Liver (tissue), 10 donors: ENCODE results near the gene ACTL7B. TPM values are rescaled to one million over a fixed set of nuclear protein-coding genes. Genes with fewer than 3 reads are reported as not detected.

Experiments used
- DNase-seq: peaks from one replicate; pipeline ENCODE4 v3.0.0-alpha.2; 2017; ENCODE audit warnings: low spot score
- H3K27ac ChIP-seq, 2 donors: one replicate each; pipeline ENCODE4 v1.7.0; 2013; ENCODE audit warnings: inconsistent platforms in 2 of 2, low read length in 2 of 2, control low read depth in 1 of 2, low read depth in 1 of 2, mild to moderate bottlenecking in 1 of 2
- H3K27me3 ChIP-seq, 4 donors: one replicate each; pipeline versions ENCODE4 v1.6.1 to v1.7.0; 2013; ENCODE audit warnings: low read length in 3 of 4, inconsistent platforms in 1 of 4, mild to moderate bottlenecking in 1 of 4, moderate library complexity in 1 of 4; ENCODE audit not compliant: control insufficient read depth in 4 of 4, insufficient read depth in 4 of 4
- H3K36me3 ChIP-seq, 4 donors: one replicate each; pipeline versions ENCODE4 v1.6.1 to v1.7.0; 2013; ENCODE audit warnings: low read length in 3 of 4, mild to moderate bottlenecking in 3 of 4, low read depth in 1 of 4, moderate library complexity in 1 of 4; ENCODE audit not compliant: control insufficient read depth in 4 of 4, insufficient read depth in 3 of 4
- H3K4me1 ChIP-seq, 4 donors: one replicate each; pipeline versions ENCODE4 v1.6.1 to v1.7.0; 2013; ENCODE audit warnings: low read length in 3 of 4, mild to moderate bottlenecking in 3 of 4, moderate library complexity in 1 of 4; ENCODE audit not compliant: control insufficient read depth in 4 of 4, insufficient read depth in 4 of 4
- H3K4me3 ChIP-seq, 3 donors: one replicate each; pipeline versions ENCODE4 v1.6.1 to v1.7.0; 2013; ENCODE audit warnings: low read length in 3 of 3, control low read depth in 1 of 3, low read depth in 1 of 3, mild to moderate bottlenecking in 1 of 3
- H3K9ac ChIP-seq, 2 donors: one replicate each; pipeline ENCODE4 v1.7.0; 2013; ENCODE audit warnings: low read length in 2 of 2, mild to moderate bottlenecking in 2 of 2, moderate library complexity in 2 of 2, control low read depth in 1 of 2, low read depth in 1 of 2
- H3K9me3 ChIP-seq, 4 donors: one replicate each; pipeline versions ENCODE4 v1.6.1 to v1.7.0; 2013; ENCODE audit warnings: low read length in 3 of 4; ENCODE audit not compliant: control insufficient read depth in 4 of 4
- FOXA1 ChIP-seq: IDR thresholded peaks from 2 replicates; pipeline ENCODE4 v1.6.1; 2016; ENCODE audit warnings: antibody characterized with exemption
- WGBS: extraction: QIAGEN DNeasy Blood & Tissue Kit; methylation state at CpG from one replicate; pipeline ENCODE4 v1.1.7; 2013; 5-methylcytosine and 5-hydroxymethylcytosine counted together
- polyA plus RNA-seq, 2 donors: library from polyadenylated mRNA; stranded (reverse) in 1 of 2; unstranded in 1 of 2; fragments of 200-250 nt in 1 of 2; fragments of >200 nt in 1 of 2; fragmentation: Nextera tagmentation in 1 of 2; extraction: Ambion mirVana in 1 of 2; gene quantifications; one replicate each; pipeline versions ENCODE4 v1.2.1 to v1.2.3, GENCODE V29; 2013 to 2015
- small RNA-seq: library from RNA; depleted of rRNA; stranded (forward); fragments of <200 nt; gene quantifications from one replicate; pipeline ENCODE3, GENCODE V24; 2014
- total RNA-seq, 2 donors: library from RNA; depleted of rRNA; stranded (reverse); fragments of >200 nt; gene quantifications; one replicate each; pipeline ENCODE4 v1.2.3, GENCODE V29; 2014
- donor health status: healthy.
- donor health status: healthy.
- donor health status: healthy.
- donor health status: healthy.
- donor health status: healthy.

The ACTL7B gene
- total and polyA plus RNA-seq, 4 donors, result 0.09 TPM; not detected in 3

GRCh38 chr9:108809269-108809668 lies 46.5 kb downstream of the ACTL7B start:
- 74% methylated on average over 3 of the region's 3 CpGs for WGBS
- no peak for TF ChIP-seq FOXA1
- peaks cover 0 to 3% (median under 1%) of the 10 kb centered on the region in 4 donors for H3K27me3 ChIP-seq
- no peak overlapping the region for H3K4me3 ChIP-seq
- no peak overlapping the region for H3K27ac ChIP-seq
- no peak overlapping the region for H3K9ac ChIP-seq
- no peaks in the 10 kb centered on the region for H3K36me3 ChIP-seq
- no peak for DNase-seq
- no peaks in the 10 kb centered on the region for H3K9me3 ChIP-seq
- H3K4me1 ChIP-seq, result no peaks in the 10 kb centered on the region

Small RNA genes lying within 50 kb of the gene (small RNA-seq; reads per million reads assigned to genes)
- not detected for gene AL359692.1

Other genes with a start within 250 kb of the ACTL7B start
- gene ACTL7A, start 6.3 kb upstream of the ACTL7B start, total RNA-seq, result not detected
- gene ACTL7A, start 6.3 kb upstream of the ACTL7B start, polyA plus RNA-seq, result under 1 TPM in 1 of 2 donors, not detected in 1; 0.10 TPM
- 10 to 100 TPM; 22.3 to 27.7 TPM for gene ELP1, start 78.1 kb upstream of the ACTL7B start, total RNA-seq
- 10 to 100 TPM in 1 of 2 donors, 1 to 10 TPM in 1; 9.3 to 10.4 TPM for gene ELP1, start 78.1 kb upstream of the ACTL7B start, polyA plus RNA-seq
- gene ABITRAM, start 78.4 kb upstream of the ACTL7B start, total RNA-seq, result 1 to 10 TPM; 3.5 to 5.2 TPM
- 1 to 10 TPM; 5.9 to 8.2 TPM for gene ABITRAM, start 78.4 kb upstream of the ACTL7B start, polyA plus RNA-seq
- 10 to 100 TPM; 10.5 to 31.5 TPM for gene CTNNAL1, start 157.5 kb upstream of the ACTL7B start, total RNA-seq
- gene CTNNAL1, start 157.5 kb upstream of the ACTL7B start, polyA plus RNA-seq, result 10 to 100 TPM; 14.4 to 22.8 TPM